Neuronal stem cell (in vitro differentiated cells): Measurements from ENCODE around the gene TAS1R2. TPM values are rescaled to one million over a fixed set of nuclear protein-coding genes. Genes with fewer than 3 reads are reported as not detected.

ENCODE experiments used
- DNase-seq: peaks from one replicate; pipeline ENCODE4 v3.0.0-alpha.2; 2013; ENCODE audit warnings: low spot score
- H2AFZ ChIP-seq: one replicate; pipeline ENCODE4 v1.6.1; 2013; ENCODE audit warnings: mild to moderate bottlenecking, low read length, inconsistent platforms
- H2AK5ac ChIP-seq: 2 replicates; pipeline ENCODE4 v1.6.1; 2013; ENCODE audit warnings: low read depth, mild to moderate bottlenecking, inconsistent platforms, low read length, moderate library complexity, mixed read lengths
- H2BK120ac ChIP-seq: 2 replicates; pipeline ENCODE4 v1.6.1; 2013; ENCODE audit warnings: low read depth, mild to moderate bottlenecking, inconsistent platforms, low read length, moderate library complexity, mixed read lengths
- H2BK12ac ChIP-seq: one replicate; pipeline ENCODE4 v1.6.1; 2013; ENCODE audit warnings: low read length, inconsistent platforms
- H2BK15ac ChIP-seq: 2 replicates; pipeline ENCODE4 v1.6.1; 2013; ENCODE audit warnings: mild to moderate bottlenecking, low read length, inconsistent platforms, mixed read lengths
- H2BK5ac ChIP-seq: one replicate; pipeline ENCODE4 v1.6.1; 2013; ENCODE audit warnings: inconsistent platforms, mild to moderate bottlenecking, low read length, moderate library complexity
- H3K14ac ChIP-seq: one replicate; pipeline ENCODE4 v1.6.1; 2013; ENCODE audit warnings: low read length, inconsistent platforms
- H3K18ac ChIP-seq: 2 replicates; pipeline ENCODE4 v1.6.1; 2013; ENCODE audit warnings: low read length, inconsistent platforms
- H3K23ac ChIP-seq: 2 replicates; pipeline ENCODE4 v1.6.1; 2013; ENCODE audit warnings: low read depth, mild to moderate bottlenecking, mixed read lengths, low read length, inconsistent platforms; ENCODE audit not compliant: poor library complexity
- H3K27ac ChIP-seq: replicated peaks from 3 replicates; pipeline ENCODE4 v1.5.1; 2013; ENCODE audit warnings: low read length, inconsistent platforms
- H3K27me3 ChIP-seq, 3 experiments: 2 replicates each; pipeline ENCODE4 v1.6.1; 2013; ENCODE audit warnings: low read length in 3 of 3, mild to moderate bottlenecking in 2 of 3, inconsistent platforms in 1 of 3, low read depth in 1 of 3, mixed read lengths in 1 of 3, moderate library complexity in 1 of 3; ENCODE audit not compliant: control insufficient read depth in 3 of 3, insufficient read depth in 3 of 3
- H3K36me3 ChIP-seq, 2 donors: replicated peaks in 1 of 2; 2 replicates each; pipeline ENCODE4 v1.6.1; 2013; ENCODE audit warnings: low read length in 2 of 2; ENCODE audit not compliant: control insufficient read depth in 2 of 2, insufficient read depth in 2 of 2
- H3K4ac ChIP-seq: 2 replicates; pipeline ENCODE4 v1.6.1; 2013; ENCODE audit warnings: inconsistent platforms, mild to moderate bottlenecking, low read length, moderate library complexity
- H3K4me1 ChIP-seq, 2 donors: 1 replicate in 1 of 2; 2 replicates in 1 of 2; pipeline ENCODE4 v1.6.1; 2013; ENCODE audit warnings: low read length in 2 of 2, low read depth in 1 of 2; ENCODE audit not compliant: control insufficient read depth in 2 of 2, insufficient read depth in 1 of 2
- H3K4me2 ChIP-seq: one replicate; pipeline ENCODE4 v1.6.1; 2013; ENCODE audit warnings: mild to moderate bottlenecking, low read length, inconsistent platforms; ENCODE audit not compliant: insufficient read depth, poor library complexity, severe bottlenecking
- H3K4me3 ChIP-seq, 2 donors: 2 replicates each; pipeline ENCODE4 v1.5.1; 2013; ENCODE audit warnings: low read length in 2 of 2, mild to moderate bottlenecking in 2 of 2, inconsistent platforms in 1 of 2, moderate library complexity in 1 of 2
- H3K79me1 ChIP-seq: one replicate; pipeline ENCODE4 v1.6.1; 2013; ENCODE audit warnings: low read depth, mild to moderate bottlenecking, inconsistent platforms, low read length, moderate library complexity
- H3K9ac ChIP-seq: one replicate; pipeline ENCODE4 v1.6.1; 2013; ENCODE audit warnings: mild to moderate bottlenecking, low read depth, low read length, inconsistent platforms; ENCODE audit not compliant: poor library complexity
- H3K9me3 ChIP-seq, 2 donors: replicated peaks in 1 of 2; 2 replicates each; pipeline versions ENCODE3 to v1.6.1; 2013; ENCODE audit warnings: low read length in 2 of 2, mild to moderate bottlenecking in 2 of 2, inconsistent platforms in 1 of 2, low read depth in 1 of 2, mixed read lengths in 1 of 2, moderate library complexity in 1 of 2; ENCODE audit not compliant: control insufficient read depth in 2 of 2, insufficient read depth in 1 of 2
- H4K8ac ChIP-seq: one replicate; pipeline ENCODE4 v1.6.1; 2013; ENCODE audit warnings: low read depth, mild to moderate bottlenecking, inconsistent platforms, low read length, moderate library complexity
- H4K91ac ChIP-seq: one replicate; pipeline ENCODE4 v1.6.1; 2013; ENCODE audit warnings: low read length, low read depth, mild to moderate bottlenecking, inconsistent platforms; ENCODE audit not compliant: poor library complexity
- WGBS, 2 donors: extraction: QIAGEN DNeasy Blood & Tissue Kit; methylation state at CpG; one replicate each; pipeline ENCODE4 v1.1.7; 2013; ENCODE audit warnings: missing lambda C conversion rate in 2 of 2, mixed read lengths in 1 of 2; ENCODE audit not compliant: insufficient read length in 2 of 2, insufficient replicate concordance in 1 of 2; ENCODE audit errors: extremely low coverage in 2 of 2; 5-methylcytosine and 5-hydroxymethylcytosine counted together
- polyA plus RNA-seq, 2 experiments: library from polyadenylated mRNA; stranded (reverse); fragments of 200-250 nt; gene quantifications; one replicate each; pipeline ENCODE4 v1.2.3, GENCODE V29; 2013

TAS1R2 gene
- not detected for polyA plus RNA-seq (2013, experiment 1 of 2)
- polyA plus RNA-seq (2013, experiment 2 of 2) = not detected

DNA sequence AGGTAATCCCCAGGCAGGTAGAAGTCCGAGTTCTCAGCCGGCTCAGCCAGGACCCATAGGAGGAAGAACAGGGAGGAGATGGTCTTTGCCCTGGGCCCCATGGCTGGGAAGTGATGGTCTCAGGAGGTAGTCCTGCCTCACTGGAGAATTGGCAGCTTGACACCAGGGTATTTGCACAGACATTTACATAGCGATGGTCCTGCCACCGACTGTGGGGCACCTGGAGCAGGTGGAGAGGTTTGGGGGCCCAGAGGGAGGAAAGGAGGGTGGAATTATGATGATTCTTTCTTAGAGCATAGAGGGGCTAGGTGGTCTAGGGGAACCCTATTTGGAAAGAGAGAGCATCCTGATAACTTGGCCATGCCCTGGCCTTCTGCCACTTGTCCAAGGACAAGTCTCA is at the start of gene TAS1R2:
Gene TAS1R2 (minus strand): TSS at position 101 of the 400 bp plus-strand sequence. CDS start 0 bp downstream, at position 101.
- Histone ChIP-seq H2BK5ac (no peak within 1 kb of the TSS), H3K18ac (no peak within 1 kb of the TSS), H2BK120ac (no peak within 1 kb of the TSS), H3K9me3 (peaks cover 0 to 5% of the 10 kb centered on the region in 2 donors), H2BK15ac (no peak within 1 kb of the TSS), H3K27ac (no peak within 1 kb of the TSS), H2AFZ (no peak within 1 kb of the TSS), H4K91ac (no peak within 1 kb of the TSS), H2BK12ac (no peak within 1 kb of the TSS), H3K4me3 (no peak within 1 kb of the TSS), H3K4me1 (no peaks in the 10 kb centered on the region), H3K14ac (no peak within 1 kb of the TSS), H3K27me3 (peaks cover 0 to 25% (median 0%) of the 10 kb centered on the region in 3 experiments), H2AK5ac (no peak within 1 kb of the TSS), H3K36me3 (no peaks in the 10 kb centered on the region), H3K79me1 (no peaks in the 10 kb centered on the region), H4K8ac (no peak within 1 kb of the TSS), H3K4me2 (no peak within 1 kb of the TSS), H3K9ac (peak within 1 kb of the TSS; percentile 17), H3K4ac (no peak within 1 kb of the TSS), H3K23ac (no peak within 1 kb of the TSS)
- no peak for DNase-seq
- WGBS, 2 donors = no CpG with 5 or more reads among the region's 4 CpGs

DNA sequence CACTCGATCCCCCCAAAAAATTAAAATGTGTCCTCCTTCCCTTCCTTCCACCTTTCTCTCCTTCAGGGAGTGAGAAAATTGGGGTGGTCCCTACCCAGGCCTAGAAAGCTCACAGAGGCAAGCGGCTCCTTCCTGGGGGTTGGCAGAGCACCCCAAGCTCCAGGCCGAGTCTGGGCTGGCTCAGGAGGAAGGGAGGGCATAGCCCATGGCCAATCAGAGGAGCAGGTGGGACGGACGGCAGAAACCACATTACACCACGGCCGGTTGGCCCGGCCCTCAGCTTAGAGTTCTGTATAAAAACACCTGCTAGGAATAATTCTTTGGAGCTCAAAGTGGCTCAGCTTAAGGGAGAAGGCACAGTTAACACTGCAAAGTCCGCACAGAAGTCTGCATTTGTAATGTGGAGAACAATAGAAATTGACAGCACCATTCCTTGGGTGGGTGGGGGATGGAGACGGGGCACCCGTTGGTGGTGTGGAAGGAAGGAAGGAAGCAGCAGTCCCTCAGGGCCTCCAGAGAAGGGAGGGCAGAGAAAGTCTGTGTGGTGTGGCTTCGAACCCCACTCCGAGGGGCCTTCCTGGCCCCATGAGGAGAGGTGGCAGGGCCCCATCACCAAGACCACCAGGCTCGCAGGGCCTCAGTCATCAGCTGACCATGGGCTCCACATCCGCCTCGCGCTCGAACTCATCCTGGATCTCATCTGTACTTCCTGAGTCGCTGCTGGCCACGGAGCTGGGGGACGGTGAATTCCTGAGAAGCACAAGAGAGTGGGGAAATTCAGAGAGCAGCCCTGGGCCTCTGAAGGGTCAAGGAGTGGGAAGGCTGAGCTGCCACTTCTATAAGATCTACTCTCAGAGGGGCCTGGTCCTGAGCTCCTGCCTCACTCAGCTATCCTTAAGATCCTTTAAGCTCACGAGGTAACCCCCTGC is 48.7 kb upstream of the TAS1R2 start:
- Histone ChIP-seq H2BK12ac (no peak overlapping the region), H2AFZ (no peak overlapping the region), H3K9me3 (no peaks in the 10 kb centered on the region), H2BK5ac (no peak overlapping the region), H3K4me3 (no peak overlapping the region), H2BK120ac (no peak overlapping the region), H3K4me2 (no peak overlapping the region), H4K8ac (no peak overlapping the region), H3K27me3 (no peaks in the 10 kb centered on the region), H4K91ac (no peak overlapping the region), H3K36me3 (peaks cover 8 to 20% of the 10 kb centered on the region in 2 donors), H3K4ac (no peak overlapping the region), H3K27ac (no peak overlapping the region), H3K4me1 (peaks cover 2 to 3% of the 10 kb centered on the region in 2 donors), H3K79me1 (no peaks in the 10 kb centered on the region), H3K18ac (no peak overlapping the region), H2BK15ac (no peak overlapping the region), H2AK5ac (no peak overlapping the region), H3K9ac (no peak overlapping the region), H3K23ac (peak overlapping the region; percentile 25), H3K14ac (no peak overlapping the region)
- WGBS, 2 donors = no CpG with 5 or more reads among the region's 22 CpGs
- DNase-seq = no peak

DNA sequence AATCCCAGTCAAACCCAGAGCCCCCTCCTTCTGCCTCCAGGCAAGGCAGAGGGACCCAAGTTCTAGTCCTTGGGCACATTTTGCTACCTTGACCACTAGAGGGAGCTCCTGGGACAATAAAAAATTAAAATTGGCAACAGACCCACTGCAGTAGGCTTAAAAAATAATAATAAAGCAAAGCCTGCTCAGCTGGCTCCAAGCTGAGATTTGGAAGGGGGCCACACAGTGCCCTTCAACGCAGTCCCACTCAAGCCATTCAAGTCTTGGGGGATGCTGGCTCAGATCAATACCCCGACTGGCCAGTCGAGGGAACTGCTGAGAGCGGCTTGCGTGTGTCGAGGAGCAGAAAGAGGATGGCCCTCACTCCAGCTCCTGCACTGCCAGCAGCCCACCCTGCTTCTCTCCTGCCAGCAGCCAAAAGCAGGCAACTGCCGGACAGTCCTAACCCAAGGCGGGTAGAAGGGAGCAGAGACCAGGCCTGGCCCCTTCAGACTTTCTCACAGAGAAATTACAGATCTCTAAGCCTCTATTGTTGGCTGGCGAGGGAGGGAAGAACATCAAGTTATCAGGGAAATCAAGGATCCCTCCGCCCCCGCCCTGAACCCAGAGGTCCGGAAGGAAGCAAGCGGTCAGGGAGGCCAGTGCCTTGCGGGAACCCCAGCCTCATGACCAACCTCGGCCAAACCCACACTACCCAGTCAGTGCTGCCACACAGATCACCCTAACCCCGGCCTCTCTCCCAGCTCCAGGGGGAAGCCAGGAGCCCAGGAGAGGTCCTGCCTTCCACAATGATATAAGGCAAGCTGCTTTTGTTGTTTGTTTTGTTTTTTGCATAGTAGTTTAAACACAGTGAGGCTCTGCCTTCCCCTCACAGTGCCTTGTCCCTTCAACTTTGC is 47.8 kb upstream of the TAS1R2 start:
- Histone ChIP-seq H2BK5ac (no peak overlapping the region), H3K27ac (no peak overlapping the region), H4K91ac (no peak overlapping the region), H2AFZ (peak overlapping the region; percentile 50), H3K4me1 (peaks cover 2 to 3% of the 10 kb centered on the region in 2 donors), H4K8ac (no peak overlapping the region), H3K23ac (no peak overlapping the region), H3K4me2 (no peak overlapping the region), H3K18ac (peak overlapping the region; percentile 68), H2BK120ac (no peak overlapping the region), H3K4ac (no peak overlapping the region), H2BK12ac (no peak overlapping the region), H2AK5ac (no peak overlapping the region), H3K9me3 (no peaks in the 10 kb centered on the region), H3K36me3 (peaks cover 8 to 20% of the 10 kb centered on the region in 2 donors), H3K4me3 (no peak overlapping the region), H2BK15ac (no peak overlapping the region), H3K79me1 (no peaks in the 10 kb centered on the region), H3K14ac (no peak overlapping the region), H3K27me3 (no peaks in the 10 kb centered on the region), H3K9ac (no peak overlapping the region)
- DNase-seq = peak; percentile 47
- no CpG with 5 or more reads among the region's 16 CpGs for WGBS, 2 donors
